ENCODE results near the gene DDO.

DNA sequence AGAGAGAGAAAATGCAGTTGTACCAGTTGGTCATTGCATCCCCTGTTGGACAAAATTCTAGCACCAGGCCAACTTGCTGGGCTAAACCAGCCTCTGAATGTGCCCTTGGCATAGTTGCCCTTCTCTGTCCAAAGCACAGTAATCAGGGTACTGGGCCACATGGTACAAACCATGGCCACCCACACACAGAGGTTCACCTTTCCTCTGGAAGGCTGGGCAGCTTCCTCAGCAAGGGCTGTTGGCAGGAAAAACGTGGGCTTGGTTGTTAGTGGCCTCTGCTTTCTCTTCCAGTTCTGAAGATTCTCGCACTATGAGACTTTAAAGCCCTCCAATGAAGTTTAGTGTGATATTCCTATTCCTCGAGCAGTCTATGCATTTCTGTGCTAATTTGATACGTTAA is 706 bp downstream of the DDO start:
- TF ChIP-seq, protein P1, sequence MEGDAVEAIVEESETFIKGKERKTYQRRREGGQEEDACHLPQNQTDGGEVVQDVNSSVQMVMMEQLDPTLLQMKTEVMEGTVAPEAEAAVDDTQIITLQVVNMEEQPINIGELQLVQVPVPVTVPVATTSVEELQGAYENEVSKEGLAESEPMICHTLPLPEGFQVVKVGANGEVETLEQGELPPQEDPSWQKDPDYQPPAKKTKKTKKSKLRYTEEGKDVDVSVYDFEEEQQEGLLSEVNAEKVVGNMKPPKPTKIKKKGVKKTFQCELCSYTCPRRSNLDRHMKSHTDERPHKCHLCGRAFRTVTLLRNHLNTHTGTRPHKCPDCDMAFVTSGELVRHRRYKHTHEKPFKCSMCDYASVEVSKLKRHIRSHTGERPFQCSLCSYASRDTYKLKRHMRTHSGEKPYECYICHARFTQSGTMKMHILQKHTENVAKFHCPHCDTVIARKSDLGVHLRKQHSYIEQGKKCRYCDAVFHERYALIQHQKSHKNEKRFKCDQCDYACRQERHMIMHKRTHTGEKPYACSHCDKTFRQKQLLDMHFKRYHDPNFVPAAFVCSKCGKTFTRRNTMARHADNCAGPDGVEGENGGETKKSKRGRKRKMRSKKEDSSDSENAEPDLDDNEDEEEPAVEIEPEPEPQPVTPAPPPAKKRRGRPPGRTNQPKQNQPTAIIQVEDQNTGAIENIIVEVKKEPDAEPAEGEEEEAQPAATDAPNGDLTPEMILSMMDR (IDR thresholded peaks at IDR 0.05; ENCODE audit: insufficient read depth, low read length, poor library complexity, severe bottlenecking) = no peak
- TF ChIP-seq EZH2phosphoT487 (conservative IDR thresholded peaks at IDR 0.05; ENCODE audit: low read length) = no peak
